NCI-H1436 (cell line): ENCODE results near the gene ELFN1.

Experiments
- DNase-seq: peaks from one replicate; lab custom pipeline; 2025; lab: John Stamatoyannopoulos, UW

ELFN1 gene

DNA sequence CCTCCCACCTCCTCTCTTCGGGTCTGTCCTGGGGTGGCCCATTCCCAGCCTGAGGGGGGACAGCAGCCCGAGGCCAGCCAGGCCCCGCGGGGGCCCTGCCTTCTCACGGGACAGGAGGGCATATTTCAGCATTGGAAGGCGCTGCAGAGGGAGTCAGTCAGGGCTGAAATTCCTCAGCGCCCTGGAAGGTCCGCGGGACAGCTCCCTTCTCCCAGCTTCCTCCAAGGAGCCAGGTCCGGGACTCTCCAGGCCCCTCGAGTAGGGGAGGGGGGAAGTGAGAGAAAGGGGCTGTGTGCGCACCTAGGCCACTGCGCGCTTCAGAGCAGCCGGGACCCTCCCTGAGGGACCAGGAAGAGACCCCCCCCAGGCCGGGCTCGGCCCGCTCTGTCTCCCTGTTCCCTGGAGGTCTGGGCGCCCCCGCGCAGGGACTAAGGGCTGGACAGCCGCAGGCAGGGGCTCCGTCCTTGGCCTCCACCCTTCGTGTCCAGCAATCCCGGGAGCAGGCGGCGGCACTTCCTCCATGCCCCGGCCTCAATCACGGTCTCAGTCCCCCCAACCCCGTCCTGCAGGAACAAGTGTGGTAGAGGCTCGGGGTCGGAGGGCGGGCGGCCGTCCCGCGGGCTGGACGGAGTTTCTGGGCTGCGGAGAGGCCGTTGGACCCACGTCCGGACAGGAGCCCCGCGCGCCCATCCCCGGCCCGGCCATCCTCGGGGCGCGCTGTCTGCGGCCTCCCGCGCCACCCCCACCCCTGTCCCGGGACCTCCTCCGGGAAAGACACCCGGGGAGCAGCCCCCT, 6.0 kb upstream of the ELFN1 start:
- no peak for DNase-seq

DNA sequence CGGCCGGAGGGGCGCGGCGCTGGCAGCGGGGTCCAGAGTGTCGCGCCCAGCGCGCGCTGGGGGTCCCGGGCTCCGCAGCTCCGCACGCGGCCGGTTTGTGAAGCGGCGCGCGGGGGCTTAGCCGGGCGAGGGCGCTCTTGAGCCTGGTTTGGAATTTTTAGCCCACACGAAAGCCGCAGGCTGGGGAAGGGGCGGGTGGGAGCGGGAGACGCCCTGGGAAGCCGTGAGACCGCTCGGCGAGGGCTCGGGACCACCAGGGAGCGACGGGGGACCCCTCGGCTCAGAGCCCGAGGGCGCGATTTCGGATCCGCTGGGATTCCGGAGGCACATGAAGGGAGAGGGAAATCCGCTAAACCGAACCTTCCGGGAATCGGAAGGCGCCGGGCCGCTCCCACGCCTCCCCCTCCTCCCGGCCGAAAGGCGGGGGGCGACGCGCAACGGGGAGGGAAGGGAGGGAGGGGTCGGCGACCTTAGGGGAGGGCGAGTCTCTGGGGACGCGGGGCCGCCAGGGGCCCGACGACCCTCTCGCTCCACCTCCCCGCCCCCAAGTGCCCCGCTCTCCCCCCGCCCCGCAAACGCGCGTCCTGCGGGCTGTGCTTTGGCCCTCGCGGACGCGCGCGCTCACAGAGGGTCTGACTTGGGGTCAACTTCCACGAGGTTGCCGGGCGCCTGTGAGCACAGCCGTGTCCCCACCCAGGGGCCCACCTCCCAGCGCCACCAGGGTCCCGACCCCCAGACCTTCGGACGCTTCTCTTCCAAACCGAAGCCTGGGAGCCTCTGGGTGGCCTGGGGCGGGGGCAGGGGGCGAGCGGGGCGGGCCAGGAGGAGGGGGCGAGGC, 5.1 kb upstream of the ELFN1 start:
- DNase-seq = peak; percentile 46

DNA sequence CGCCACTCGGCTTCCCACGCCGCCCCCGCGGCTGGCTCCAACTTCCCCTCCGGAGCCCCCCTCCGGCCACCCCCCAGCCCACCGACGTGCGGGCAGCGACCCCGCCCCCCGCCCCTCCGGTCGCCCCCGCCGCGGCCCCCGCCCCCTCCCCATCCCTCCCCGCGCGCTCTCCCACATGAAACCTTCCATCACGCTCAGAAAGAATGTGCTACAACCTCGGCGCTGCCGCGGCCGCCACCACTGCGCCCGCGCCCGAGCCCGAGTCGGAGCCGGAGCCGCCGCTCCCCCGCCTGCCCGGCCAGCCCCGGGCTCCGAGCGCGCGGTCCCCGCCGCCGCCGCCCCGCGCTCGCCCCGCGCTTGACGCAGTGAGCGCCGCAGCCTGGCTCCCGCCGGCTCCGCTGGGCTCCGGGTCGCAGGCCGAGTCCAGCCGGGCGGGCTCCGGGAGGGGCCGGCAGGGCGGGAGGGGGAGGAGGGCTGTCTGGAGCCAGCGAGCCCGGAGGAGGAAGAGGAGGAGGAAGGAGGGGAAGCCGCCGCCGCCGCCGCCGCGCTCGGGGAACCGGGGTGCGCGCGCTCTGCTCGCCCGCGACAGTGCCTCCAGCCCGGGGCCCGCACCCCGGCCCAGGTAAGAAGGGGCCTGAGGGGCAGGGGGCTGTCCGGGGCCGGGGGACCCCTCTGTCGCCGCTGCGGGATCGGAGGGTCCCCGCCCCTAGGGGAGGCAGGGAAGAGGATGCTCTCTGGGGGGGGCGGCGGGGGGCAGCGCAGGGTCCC, 4.3 kb upstream of the ELFN1 start:
- DNase-seq = no peak

DNA sequence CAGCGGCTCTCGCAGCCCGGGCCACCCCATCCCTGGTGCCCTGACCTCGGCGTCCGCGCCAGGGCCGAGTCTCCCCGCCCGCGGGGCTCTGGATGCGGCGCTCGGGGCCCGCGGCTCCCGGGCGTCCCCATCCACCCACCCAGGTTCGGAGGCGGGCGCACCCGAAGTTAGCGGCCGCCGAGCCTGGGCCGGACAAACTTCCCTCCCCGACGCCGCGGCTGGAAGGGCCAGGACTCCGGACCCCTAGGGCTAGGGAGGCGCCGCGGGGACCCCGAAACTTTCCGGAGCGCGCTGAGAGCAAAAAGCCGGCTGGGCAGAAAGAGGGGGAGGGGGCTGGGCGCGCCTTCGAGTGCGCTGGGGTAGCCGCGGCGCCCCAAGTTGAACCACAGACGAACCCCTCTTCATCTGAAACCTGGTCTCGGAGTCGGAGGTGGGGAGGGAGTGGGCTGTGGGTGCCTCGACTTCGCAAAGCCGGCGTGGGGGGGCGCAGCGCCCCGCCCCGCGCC, 3.7 kb upstream of the ELFN1 start:
- no peak for DNase-seq

DNA sequence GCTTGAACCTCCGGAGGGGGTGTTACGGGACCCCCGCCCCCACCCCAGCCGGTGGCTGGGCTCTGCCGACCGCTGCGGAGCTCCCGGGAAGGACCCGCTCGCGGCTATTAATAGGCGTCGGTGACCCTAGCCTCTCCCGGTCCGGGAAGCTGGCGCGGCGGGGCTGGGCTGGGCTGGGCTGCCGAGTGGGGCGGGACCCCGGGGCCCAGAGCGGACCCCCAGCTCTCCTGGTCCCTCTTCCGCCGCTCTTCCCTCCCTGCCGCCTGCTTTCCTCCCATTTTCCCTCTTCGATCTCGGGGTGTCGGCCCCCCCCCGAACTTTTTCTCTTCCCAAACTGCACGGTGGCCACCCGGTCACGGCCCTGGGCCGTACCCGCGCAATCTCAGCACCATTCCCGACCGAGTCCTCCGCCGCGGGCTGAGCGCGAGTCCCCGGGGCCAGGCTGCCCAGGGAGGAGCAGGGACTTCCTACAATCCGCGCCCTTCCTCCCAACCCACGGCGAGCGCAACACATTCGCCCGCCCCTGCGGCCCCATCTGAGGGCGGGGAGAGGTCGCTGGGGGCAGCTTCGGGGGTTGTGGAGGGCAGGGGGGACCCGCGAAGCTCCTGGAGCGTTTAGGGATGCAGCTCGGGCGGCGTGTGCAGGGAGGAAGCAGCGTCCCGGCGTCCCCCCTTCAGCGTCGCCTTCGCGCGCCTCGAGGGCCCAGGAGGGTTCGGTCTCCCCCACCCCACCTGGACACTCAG, 3.1 kb upstream of the ELFN1 start:
- no peak for DNase-seq

DNA sequence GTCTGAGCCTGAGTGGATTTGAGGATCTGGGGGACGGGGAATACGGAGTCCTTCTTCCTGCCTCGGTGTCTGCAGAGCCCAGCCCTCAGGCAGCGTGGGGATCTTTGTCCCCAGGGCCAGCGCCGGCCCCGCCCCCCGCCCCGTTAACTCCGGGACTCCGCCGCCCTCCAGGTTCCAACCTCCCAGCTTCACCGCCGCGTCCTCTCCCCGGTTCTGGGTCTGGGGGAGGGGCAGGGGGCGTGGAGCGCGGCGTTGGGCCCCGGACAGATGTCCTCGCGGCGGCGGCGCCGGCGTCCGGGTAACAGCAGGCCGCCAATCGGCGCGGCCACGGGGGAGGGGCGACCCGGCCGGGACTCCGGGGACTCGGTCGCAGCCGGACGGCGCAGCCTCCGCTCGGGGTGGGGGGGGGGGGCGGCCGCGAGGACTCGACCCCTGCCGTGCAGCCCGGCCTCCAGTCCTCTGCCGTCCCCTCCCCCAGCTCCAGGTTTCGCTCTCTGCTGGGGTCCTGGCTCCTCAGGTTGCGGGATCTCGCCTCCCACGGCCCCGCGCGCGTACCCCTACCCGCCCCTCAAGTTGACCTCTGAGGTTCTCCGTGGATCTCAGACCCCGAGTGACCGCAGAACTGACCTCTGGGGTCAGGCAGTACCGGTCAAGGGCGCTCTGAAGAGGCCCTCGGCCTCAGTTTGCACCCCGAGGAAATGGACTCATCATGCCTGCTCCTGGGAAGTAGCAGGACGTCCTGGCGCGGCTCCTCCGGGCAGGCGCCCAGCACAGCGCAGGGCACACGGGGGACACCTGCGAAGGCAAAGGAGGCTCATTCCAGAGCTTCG, 2.3 kb upstream of the ELFN1 start:
- no peak for DNase-seq

DNA sequence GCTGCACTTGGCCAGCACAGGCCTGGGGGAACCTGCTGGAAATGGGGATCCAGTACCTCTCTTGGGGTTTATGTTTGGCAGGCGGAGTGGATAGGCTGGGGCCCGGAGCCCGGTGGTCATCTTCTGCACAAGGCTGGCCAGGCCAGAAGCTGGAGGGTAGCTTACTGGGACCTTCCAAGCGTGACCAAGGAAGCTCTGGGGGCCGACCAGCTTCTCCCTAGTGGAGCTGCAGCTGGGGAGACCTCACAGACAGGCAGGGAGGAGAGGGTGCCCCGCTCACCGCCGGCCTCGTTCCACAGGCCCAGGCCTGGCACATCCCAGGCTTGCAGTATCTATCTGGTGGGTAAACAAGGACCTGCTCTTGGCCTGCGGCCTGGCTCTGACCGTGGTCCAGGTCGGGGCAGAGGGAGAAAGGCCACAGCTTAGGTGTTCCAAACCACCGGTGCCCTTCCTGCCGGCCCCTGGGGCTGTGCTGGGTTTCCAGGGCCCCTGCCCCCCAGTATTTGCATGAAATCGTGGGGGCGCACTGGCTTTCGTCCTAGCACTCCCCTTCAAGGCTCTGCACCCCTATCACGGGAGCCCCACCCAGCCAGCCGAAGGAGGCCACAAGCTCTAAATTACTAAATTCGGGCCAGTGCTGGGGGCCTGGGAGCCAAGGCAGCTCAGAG, 1.5 kb upstream of the ELFN1 start:
- no peak for DNase-seq

DNA sequence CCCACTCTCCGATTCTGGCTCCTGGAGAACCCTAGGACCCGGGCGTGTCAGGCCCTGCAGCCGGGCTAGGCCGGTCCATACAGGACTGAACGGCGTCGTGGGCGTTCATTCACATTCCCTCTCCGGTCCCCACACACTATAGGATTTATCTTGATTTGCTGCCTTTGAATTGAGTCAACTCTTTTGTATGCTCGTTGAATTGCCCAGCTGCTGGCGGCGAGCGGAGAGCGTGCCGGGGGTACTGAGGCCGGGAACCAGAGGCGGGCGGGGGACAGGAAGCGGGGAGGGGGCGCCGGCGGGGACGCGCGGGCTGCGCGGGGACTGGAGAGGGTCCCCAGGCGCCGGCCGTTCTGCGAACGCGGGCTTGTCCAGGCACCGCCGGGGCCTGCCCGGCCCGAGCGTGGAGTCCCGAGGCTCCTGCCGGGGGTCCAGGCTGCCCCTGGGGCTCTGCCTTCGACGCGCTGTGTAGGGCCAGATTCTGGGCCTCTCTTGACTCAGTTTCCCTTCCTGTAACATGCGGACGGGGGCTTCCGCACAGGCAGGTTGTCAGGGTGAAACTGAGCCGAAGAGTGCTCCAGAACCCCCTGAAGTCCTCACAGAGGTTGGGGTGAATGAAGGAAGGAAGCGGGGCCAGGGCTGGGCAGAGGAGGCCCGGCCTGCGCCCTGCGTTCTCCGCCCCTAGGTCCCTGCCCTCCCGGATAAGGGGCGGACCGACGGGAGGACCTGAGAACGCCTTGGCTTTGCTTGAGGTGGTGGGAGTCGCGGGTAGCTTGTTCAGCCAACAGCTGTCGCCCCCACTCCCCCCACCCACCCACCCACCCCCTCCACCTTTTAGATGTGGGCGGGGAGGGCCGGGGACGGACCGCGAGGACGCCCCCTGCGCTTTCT, 769 bp upstream of the ELFN1 start:
- no peak for DNase-seq

DNA sequence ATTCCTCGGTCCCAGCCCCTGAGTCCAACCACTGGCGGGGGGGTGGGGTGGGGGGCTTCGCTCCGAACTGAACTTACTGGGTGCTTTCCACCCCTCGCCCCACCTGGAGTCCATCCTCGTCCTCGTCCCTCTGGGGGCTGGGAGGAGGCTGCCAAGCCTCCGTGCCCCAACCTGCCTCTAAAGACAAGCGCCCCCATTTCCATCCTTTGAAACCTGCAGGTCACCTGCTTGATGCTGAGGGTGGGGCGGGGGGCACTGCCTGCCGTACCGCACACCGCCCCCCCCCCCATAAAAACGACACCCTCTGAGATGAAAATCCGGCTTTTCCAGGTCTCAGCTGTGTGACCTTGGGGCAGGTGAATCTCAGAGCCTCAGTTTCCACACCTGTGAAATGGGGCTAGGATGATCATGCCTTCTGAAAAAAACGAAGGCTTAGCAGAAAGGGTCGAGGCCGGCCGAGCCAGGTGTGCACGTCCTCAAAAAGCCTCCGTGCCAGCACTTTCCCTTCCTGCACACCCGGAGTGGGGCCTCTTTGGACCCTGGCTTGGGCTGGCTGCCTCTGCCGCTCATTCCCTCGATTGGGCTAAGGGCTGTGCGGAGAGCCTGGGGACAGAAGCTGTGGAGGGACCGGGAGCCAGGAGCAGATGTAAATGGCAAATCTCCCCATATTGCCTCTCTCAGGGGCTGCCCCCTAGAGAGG, 967 bp downstream of the ELFN1 start:
- no peak for DNase-seq

DNA sequence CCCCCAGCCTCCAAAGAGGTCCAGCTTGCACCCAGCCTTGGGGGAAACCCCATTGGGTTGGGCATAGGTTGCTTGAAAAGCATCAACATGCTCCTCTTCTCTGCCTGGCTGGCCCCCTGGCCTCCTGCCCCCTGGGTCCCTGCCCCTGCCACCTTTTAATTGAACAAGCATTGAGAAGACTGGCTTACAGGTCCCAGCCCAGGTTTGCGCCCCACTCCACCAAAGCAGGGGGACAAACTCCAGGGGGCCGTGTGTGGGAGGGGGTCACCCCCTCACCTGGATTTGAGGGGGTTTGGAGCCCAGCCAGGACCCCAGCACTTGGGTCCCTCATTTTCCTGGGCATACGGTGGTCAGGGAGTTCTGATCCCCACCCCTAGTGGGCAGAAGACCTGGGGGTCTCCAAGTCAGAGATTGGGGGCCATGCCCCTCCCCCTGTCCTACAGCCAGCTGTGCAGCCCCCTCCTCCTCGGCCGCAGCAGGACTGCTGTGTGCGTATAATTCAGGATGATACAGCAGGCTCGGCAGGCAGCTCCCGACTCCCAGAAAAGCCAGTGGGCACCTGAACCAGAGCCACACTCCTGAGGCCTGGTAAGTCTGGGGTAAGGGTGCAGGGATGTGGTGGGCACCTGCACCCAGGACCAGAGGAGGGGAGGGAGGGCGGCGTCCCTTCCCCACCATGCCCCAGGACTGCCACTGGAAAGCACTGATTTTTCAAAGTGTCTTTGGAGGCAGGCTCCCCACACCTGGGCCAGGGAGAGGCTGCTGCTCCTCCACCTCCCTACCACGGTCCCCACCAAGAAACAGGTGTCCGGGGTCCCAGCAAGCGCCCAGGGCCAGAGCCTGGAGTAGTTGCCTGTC, 1.7 kb downstream of the ELFN1 start:
- DNase-seq = no peak

DNA sequence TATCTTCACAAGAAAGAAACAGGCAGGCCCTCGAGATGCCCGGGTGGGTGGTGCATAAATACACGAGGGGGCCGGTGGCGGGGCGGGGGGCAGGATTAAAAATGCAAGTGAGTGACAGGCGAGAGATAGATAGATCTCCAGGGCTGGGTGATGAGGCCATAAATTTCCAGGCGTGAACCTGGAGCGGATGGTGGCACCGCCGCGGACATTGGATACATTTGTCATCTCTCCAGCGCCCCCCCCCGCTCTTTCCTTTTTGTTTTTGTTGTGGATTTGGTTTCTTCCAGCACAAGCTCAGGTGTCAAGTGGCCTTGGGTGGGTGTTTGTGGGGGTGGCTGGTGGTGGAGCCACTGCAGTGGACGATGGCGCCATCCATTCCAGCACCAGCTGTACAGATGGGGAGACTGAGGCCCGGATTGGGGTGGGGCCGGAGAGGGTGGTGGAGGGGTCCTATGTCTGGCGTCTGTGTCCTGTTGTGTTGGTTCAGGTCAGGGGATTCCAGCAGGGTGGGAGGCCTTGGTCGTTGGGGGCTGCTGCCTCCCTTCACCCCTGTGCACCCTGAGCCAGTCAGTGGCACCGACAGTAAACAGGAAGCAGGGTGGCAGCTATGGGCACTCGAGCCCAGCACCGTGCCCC, 2.9 kb downstream of the ELFN1 start:
- no peak for DNase-seq

DNA sequence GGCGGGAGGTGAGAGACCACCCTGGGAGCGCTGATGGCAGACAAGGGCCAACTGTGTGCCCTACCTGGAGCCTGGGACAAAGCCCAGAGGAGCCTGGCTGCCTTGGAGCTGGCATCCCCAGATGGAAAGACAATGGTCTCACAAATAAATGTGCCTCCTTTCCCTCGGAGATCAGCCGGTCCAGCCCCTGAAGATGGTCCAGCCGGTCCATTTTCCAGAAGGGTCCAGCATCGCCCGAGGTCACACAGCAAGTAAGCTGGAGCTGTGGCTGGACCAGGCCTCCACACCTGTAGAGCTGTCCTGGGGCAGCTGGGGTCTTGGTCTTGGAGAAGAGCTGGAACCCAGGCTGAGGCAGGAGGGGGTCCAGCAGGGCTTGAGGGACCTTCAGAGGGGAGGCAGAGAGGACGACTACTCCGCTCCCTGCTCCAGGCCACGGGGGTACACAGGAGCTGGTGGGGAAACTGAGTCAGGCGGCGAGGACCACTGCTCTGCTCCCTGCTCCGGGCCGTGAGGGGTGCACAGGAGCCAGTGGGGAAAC, 3.6 kb downstream of the ELFN1 start:
- DNase-seq = no peak

DNA sequence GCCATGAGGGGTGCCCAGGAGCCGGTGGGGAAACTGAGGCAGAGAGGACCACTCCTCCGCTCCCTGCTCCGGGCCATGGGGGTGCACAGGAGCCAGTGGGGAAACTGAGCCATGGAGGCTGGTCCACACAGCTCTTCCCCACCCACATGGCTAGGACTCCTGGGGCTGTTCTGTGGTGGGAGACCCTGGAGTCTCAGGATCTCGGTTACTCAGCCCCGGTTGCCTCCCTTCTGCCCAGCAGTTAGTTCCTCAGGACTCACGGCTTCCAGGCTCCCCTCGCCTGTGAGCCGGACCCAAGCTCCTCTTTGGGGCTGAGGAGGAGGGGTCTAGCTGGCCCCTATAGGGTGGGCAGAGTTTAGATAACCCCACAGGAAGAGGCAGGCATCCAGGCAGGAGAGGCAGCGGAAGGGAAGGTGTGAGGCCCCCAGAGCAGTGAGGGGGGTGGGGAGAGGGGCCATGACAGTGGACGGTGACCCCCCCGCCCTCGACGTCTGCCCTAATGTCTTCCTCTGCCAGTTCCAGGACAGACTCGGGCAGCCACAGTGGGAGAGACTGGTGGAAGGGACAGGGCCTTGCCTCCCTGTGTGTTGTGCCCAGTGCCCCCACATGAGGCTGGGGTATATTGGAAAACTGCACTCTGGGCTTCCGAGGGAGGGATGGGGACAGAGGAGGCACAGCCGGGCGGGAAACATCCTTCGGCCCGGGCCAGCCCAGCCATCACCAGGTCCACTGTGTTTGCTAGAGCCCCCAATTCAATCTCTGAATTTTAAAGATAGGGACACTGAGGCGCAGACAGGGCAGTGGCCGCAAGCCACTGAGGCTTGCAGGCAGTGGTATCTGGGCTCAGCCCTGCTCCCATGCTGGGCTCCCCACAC, 4.3 kb downstream of the ELFN1 start:
- DNase-seq = no peak

DNA sequence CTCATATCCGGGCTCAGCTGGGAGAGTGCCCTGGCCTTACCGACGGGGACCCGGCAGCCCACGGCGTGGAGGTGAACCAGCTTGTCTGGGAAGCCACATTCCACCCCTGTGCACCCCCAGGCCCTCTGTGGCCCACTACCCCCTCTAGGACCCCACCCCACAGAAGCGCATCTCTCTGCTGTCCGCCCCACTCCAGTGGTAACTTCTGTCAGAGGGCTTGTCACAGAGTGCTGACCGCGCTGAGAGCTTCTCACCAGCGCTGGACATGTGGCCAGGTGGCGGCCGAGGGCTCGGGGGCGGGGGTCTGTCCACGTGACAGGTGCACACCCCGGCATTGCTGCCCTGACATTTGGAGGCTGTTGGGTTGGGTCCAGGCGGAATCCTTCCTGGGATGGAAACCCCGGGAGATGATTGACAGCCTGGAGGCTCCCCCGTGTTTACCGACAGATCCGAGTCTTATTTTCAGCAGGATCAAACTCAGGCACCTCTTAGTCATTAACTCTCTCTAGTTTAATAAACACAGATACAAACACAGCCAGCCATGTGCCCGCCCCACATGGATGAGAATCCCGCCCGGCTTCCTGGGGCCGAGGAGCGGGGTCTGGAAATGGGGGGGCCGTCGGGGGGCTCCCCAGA, 5.1 kb downstream of the ELFN1 start:
- no peak for DNase-seq
